Kidney (tissue), 14 donors: ENCODE measurements around the gene NACA. TPM values are rescaled to one million over a fixed set of nuclear protein-coding genes. Genes with fewer than 3 reads are reported as not detected.
A peak's percentile ranks its signal among the peaks of the same experiment; 100 is the strongest.

Experiments
- DNase-seq, 5 donors: peaks; one replicate each; pipeline ENCODE4 v3.0.0-alpha.2; 2013 to 2020
- FAIRE-seq: peaks from 2 replicates; lab custom pipeline; 2012; peaks lifted over from hg19 to GRCh38; lab: Jason Lieb, UNC
- H3K27ac ChIP-seq, 2 donors: one replicate each; pipeline ENCODE4 v1.7.0; 2013; ENCODE audit warnings: low read depth in 2 of 2, low read length in 2 of 2, inconsistent platforms in 1 of 2
- H3K27me3 ChIP-seq: one replicate; pipeline ENCODE4 v1.7.1; 2013; ENCODE audit warnings: low read length, inconsistent platforms; ENCODE audit not compliant: control insufficient read depth, insufficient read depth
- H3K36me3 ChIP-seq, 3 donors: one replicate each; pipeline versions ENCODE4 v1.7.0 to v1.7.1; 2013; ENCODE audit warnings: low read length in 3 of 3, control low read depth in 1 of 3, inconsistent platforms in 1 of 3; ENCODE audit not compliant: insufficient read depth in 3 of 3, control insufficient read depth in 2 of 3
- H3K4me1 ChIP-seq, 3 donors: one replicate each; pipeline versions ENCODE4 v1.7.0 to v1.7.1; 2013; ENCODE audit warnings: low read length in 3 of 3, inconsistent platforms in 1 of 3, low read depth in 1 of 3; ENCODE audit not compliant: control insufficient read depth in 2 of 3, insufficient read depth in 2 of 3
- H3K4me3 ChIP-seq, 3 donors: one replicate each; pipeline versions ENCODE4 v1.7.0 to v1.8.1; 2013; ENCODE audit warnings: low read length in 3 of 3, control low read depth in 1 of 3, inconsistent platforms in 1 of 3
- H3K9ac ChIP-seq, 3 donors: one replicate each; pipeline versions ENCODE4 v1.7.0 to v1.7.1; 2013; ENCODE audit warnings: low read length in 3 of 3, control low read depth in 1 of 3, inconsistent platforms in 1 of 3
- H3K9me3 ChIP-seq, 3 donors: one replicate each; pipeline versions ENCODE4 v1.7.0 to v1.7.1; 2013; ENCODE audit warnings: low read length in 3 of 3, control low read depth in 1 of 3, inconsistent platforms in 1 of 3; ENCODE audit not compliant: control insufficient read depth in 2 of 3, insufficient read depth in 1 of 3
- intact Hi-C: fragments of 100-400 bp; cut with DNase I; formaldehyde crosslinking; loops from one replicate; pipeline ENCODE4 v1.11.1; 2022
- polyA plus RNA-seq: library from polyadenylated mRNA; stranded (reverse); fragments of 350-450 nt; fragmentation: Illumina TruSeq; extraction: RNeasy Lipid Tissue Mini Kit (QIAGEN cat#74804); gene quantifications from one replicate; pipeline ENCODE4 v1.2.3, GENCODE V29; 2014; ENCODE audit warnings: low read depth, low replicate concordance; ENCODE audit not compliant: insufficient read depth
- total RNA-seq: library from RNA; stranded (reverse); fragmentation: NEBNext Ultra II Directional; extraction: Animal tissue kit (Norgen Biotek cat#: 25700); gene quantifications from one replicate; pipeline ENCODE4 v1.2.1, GENCODE V29; 2021
- TF ChIP-seq, protein P1 (sequence below): IDR thresholded peaks from 3 replicates; pipeline ENCODE4 v1.5.1; 2012; ENCODE audit warnings: mild to moderate bottlenecking, moderate library complexity, borderline replicate concordance; ENCODE audit not compliant: insufficient read depth; ENCODE audit errors: extremely low read depth
- donor health status: control.
- donor health status: control.
- donor health status: control.
- donor health status: control.
- donor health status: control.
- donor health status: DM: yes; HTN: yes; CAD: no.
- donor health status: Normal renal cell carcinoma (clear cell type).

The NACA gene
- total and polyA plus RNA-seq, 2 donors from 2014 or later, result 660 to 1,180 TPM

DNA sequence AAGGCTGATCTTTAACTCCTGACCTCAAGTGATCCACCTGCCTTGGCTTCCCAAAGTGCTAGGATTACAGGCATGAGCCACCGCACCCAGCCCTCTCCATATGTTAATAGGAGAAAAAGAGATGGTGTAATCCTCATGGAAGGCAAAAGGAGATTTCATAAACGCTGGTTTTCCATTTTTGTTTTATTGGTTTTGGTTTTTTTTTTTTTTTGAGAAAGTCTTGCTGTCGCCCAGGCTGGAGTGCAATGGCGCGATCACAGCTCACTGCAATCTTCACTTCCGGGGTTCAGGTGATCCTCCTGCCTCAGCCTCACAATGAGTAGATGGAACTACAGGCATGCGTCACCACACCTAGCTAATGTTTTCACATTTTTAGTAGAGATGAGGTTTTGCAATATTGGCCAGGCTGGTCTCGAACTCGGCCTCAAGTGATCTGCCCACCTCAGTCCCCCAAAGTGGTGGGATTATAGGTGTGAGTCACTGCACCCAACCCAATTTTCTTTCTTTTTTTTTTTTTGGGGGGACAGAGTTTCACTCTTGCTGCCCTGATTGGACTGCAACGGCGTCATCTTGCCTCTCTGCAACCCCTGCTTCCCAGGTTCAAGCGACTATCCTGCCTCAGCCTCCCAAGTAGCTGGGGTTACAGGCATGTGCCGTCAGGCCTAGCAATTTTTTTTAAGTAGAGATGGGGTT, 45.1 kb downstream of the NACA start:
- H3K27ac ChIP-seq, result no peak overlapping the region
- DNase-seq, result peak in 1 of 5 donors; percentile 19
- TF ChIP-seq, protein P1, sequence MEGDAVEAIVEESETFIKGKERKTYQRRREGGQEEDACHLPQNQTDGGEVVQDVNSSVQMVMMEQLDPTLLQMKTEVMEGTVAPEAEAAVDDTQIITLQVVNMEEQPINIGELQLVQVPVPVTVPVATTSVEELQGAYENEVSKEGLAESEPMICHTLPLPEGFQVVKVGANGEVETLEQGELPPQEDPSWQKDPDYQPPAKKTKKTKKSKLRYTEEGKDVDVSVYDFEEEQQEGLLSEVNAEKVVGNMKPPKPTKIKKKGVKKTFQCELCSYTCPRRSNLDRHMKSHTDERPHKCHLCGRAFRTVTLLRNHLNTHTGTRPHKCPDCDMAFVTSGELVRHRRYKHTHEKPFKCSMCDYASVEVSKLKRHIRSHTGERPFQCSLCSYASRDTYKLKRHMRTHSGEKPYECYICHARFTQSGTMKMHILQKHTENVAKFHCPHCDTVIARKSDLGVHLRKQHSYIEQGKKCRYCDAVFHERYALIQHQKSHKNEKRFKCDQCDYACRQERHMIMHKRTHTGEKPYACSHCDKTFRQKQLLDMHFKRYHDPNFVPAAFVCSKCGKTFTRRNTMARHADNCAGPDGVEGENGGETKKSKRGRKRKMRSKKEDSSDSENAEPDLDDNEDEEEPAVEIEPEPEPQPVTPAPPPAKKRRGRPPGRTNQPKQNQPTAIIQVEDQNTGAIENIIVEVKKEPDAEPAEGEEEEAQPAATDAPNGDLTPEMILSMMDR, result no peak
- peaks cover 0 to 10% (median 9%) of the 10 kb centered on the region in 3 donors for H3K4me1 ChIP-seq
- H3K9me3 ChIP-seq, result no peaks in the 10 kb centered on the region
- no peak overlapping the region for H3K9ac ChIP-seq
- H3K4me3 ChIP-seq, result no peak overlapping the region
- FAIRE-seq, result no peak
- no peaks in the 10 kb centered on the region for H3K36me3 ChIP-seq
- intact Hi-C loops, result no loop called here
- no peaks in the 10 kb centered on the region for H3K27me3 ChIP-seq

DNA sequence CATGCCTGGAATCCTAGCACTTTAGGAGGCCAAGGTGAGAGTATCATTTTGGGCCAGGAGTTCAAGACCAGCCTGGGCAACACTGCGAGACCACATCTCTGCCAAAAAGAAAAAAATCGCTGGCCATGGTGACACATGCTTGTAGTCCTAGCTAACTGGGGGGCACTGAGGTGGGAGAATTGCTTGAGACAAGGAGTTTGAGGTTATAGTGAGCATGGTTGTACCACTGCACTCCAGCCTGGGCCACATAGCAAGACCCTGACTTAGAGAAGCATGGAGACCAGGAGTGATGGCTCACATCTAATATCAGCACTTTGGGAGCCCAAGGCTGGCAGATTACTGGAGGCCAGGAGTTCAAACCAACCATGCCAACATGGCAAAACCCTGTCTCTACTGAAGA, 46.2 kb downstream of the NACA start:
- no peak overlapping the region for H3K9ac ChIP-seq
- no peaks in the 10 kb centered on the region for H3K27me3 ChIP-seq
- H3K9me3 ChIP-seq, result no peaks in the 10 kb centered on the region
- TF ChIP-seq, protein P1, result no peak
- H3K4me1 ChIP-seq, result peaks cover 0 to 10% (median 9%) of the 10 kb centered on the region in 3 donors
- H3K36me3 ChIP-seq, result no peaks in the 10 kb centered on the region
- H3K4me3 ChIP-seq, result no peak overlapping the region
- intact Hi-C loops, result no loop called here
- FAIRE-seq, result no peak
- peak in 1 of 5 donors; percentile 2 for DNase-seq
- no peak overlapping the region for H3K27ac ChIP-seq

DNA sequence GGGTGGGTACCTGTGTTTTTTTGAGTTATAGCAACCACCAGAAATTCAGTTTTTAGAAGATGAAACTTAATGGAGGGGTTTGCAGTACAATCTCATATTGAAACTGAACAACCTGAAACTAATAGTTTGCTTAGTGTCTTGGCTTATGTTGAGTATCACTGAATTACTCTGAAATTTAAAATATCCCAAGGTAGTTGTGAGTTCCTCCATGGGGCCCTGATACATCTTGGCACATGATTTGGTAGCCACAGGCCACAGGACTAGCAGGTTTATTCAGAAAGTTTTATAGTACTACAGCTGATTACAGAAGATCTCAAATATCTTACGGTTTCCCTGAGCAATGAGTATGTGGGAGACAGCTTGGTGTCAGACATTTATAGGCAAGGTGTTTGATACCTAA, 47.4 kb downstream of the NACA start:
- Histone ChIP-seq H3K4me1 (peaks cover 0 to 10% (median 9%) of the 10 kb centered on the region in 3 donors), H3K4me3 (no peak overlapping the region), H3K9me3 (no peaks in the 10 kb centered on the region), H3K27me3 (no peaks in the 10 kb centered on the region), H3K9ac (no peak overlapping the region), H3K27ac (no peak overlapping the region), H3K36me3 (no peaks in the 10 kb centered on the region)
- TF ChIP-seq, protein P1, result no peak
- DNase-seq (no peak), FAIRE-seq (no peak)
- intact Hi-C loops, result no loop called here
